HCT116 (cell line): ENCODE data around the gene CASP7. TPM values are rescaled to one million over a fixed set of nuclear protein-coding genes. Genes with fewer than 3 reads are reported as not detected.

Source experiments
- ATAC-seq: fragments of 200-7000 bp; cut with Tn5 transposase; 2 replicates; pipeline ENCODE4 v1.9.1; 2020; ENCODE audit warnings: mild to moderate bottlenecking, moderate library complexity
- BruUV-seq: library from RNA; stranded (reverse); fragments of 400-500 nt; replicated peaks from 2 replicates; lab custom pipeline; 2021; lab: Mats Ljungman, UMichigan
- CTCF ChIA-PET: fragments of 300-600 bp; sonication (Branson Sonifier 250); formaldehyde crosslinking; loops from one replicate; lab custom pipeline; 2021; ENCODE audit warnings: antibody characterized with exemption; lab: Charles Lee
- POLR2A ChIA-PET: fragments of 300-600, 350-600 bp; sonication (Branson Sonifier 250); formaldehyde crosslinking; loops from one replicate; lab custom pipeline; 2021; ENCODE audit warnings: antibody characterized with exemption; lab: Charles Lee
- RAD21 ChIA-PET, 2 experiments: fragments of 300-600 bp; sonication (Branson Sonifier 250); formaldehyde crosslinking; loops; one replicate each; lab custom pipeline; 2023; ENCODE audit warnings: low total read pairs in 2 of 2; ENCODE audit not compliant: uncharacterized antibody in 2 of 2, unreplicated experiment in 2 of 2, low non-redundant PET in 1 of 2; lab: Charles Lee
- DNase-seq: peaks from one replicate; pipeline ENCODE4 v3.0.0-alpha.2; 2010; ENCODE audit warnings: low read depth, low spot score
- H2AFZ ChIP-seq: fragments of 200-600 bp; shearing (Covaris generic), sonication (generic); 2 replicates; pipeline ENCODE4 v1.6.1; 2017; ENCODE audit warnings: low read depth, mixed run types, mixed read lengths, antibody characterized with exemption, low read length; ENCODE audit not compliant: poor library complexity, severe bottlenecking
- H3K27ac ChIP-seq: 2 replicates; pipeline ENCODE4 v1.5.1; 2012; ENCODE audit warnings: low read depth, low read length
- H3K27me3 ChIP-seq: fragments of 200-600 bp; sonication (generic); 2 replicates; pipeline ENCODE4 v1.6.1; 2016; ENCODE audit warnings: mixed run types, low read length, mixed read lengths; ENCODE audit not compliant: insufficient read depth
- H3K36me3 ChIP-seq, 2 experiments: fragments of 200-500 bp in 1 of 2; fragments of 200-600 bp in 1 of 2; sonication (Bioruptor generic) in 1 of 2; sonication (generic) in 1 of 2; 2 replicates each; pipeline versions ENCODE4 v1.5.1 to v1.6.1; 2014 to 2016; ENCODE audit warnings: low read length in 2 of 2, inconsistent platforms in 1 of 2, mixed read lengths in 1 of 2, mixed run types in 1 of 2; ENCODE audit not compliant: insufficient read depth in 2 of 2, control insufficient read depth in 1 of 2
- H3K4me1 ChIP-seq, 2 experiments: fragments of 200-600 bp in 1 of 2; sonication (generic) in 1 of 2; 2 replicates each; pipeline versions ENCODE4 v1.5.1 to v1.6.1; 2012 to 2017; ENCODE audit warnings: low read length in 2 of 2, inconsistent platforms in 1 of 2, mild to moderate bottlenecking in 1 of 2, mixed read lengths in 1 of 2, mixed run types in 1 of 2, moderate library complexity in 1 of 2; ENCODE audit not compliant: insufficient read depth in 2 of 2, control insufficient read depth in 1 of 2
- H3K4me2 ChIP-seq: fragments of 200-600 bp; sonication (generic); 2 replicates; pipeline ENCODE4 v1.6.1; 2017; ENCODE audit warnings: mixed run types, low read length, mixed read lengths
- H3K4me3 ChIP-seq, 2 experiments: fragments of 200-600 bp in 1 of 2; sonication (generic) in 1 of 2; replicated peaks in 1 of 2; 2 replicates each; pipeline ENCODE4 v1.5.1; 2011 to 2016; ENCODE audit warnings: low read length in 2 of 2, control low read depth in 1 of 2, low read depth in 1 of 2, mild to moderate bottlenecking in 1 of 2, mixed read lengths in 1 of 2, mixed run types in 1 of 2
- H3K79me2 ChIP-seq: fragments of 200-600 bp; sonication (generic); 2 replicates; pipeline ENCODE4 v1.6.1; 2017; ENCODE audit warnings: mild to moderate bottlenecking, mixed run types, low read length, moderate library complexity, mixed read lengths; ENCODE audit not compliant: insufficient read depth
- H3K9ac ChIP-seq: fragments of 200-600 bp; sonication (generic); 2 replicates; pipeline ENCODE4 v1.6.1; 2016; ENCODE audit warnings: low read length, mixed read lengths
- H3K9me2 ChIP-seq: fragments of 200-600 bp; sonication (generic), shearing (Covaris generic); 2 replicates; pipeline ENCODE4 v1.6.1; 2017; ENCODE audit warnings: mixed run types, mild to moderate bottlenecking, moderate library complexity; ENCODE audit not compliant: insufficient read depth
- H3K9me3 ChIP-seq, 2 experiments: fragments of 200-500 bp in 1 of 2; fragments of 200-600 bp in 1 of 2; sonication (Bioruptor generic) in 1 of 2; sonication (generic) in 1 of 2; 2 replicates each; pipeline ENCODE4 v1.6.1; 2014 to 2017; ENCODE audit warnings: low read length in 2 of 2, mixed read lengths in 2 of 2, inconsistent platforms in 1 of 2, low read depth in 1 of 2, mild to moderate bottlenecking in 1 of 2, mixed run types in 1 of 2, moderate library complexity in 1 of 2; ENCODE audit not compliant: control insufficient read depth in 1 of 2, insufficient read depth in 1 of 2
- H4K20me1 ChIP-seq: fragments of 200-600 bp; sonication (generic), shearing (Covaris generic); 2 replicates; pipeline ENCODE4 v1.6.1; 2017; ENCODE audit warnings: mixed run types, mild to moderate bottlenecking, moderate library complexity; ENCODE audit not compliant: insufficient read depth
- ATF3 ChIP-seq: IDR thresholded peaks from 2 replicates; pipeline ENCODE4 v1.6.1; 2012
- CBX3 ChIP-seq: IDR thresholded peaks from 2 replicates; pipeline ENCODE4 v1.6.1; 2012; ENCODE audit warnings: low read depth
- EZH2phosphoT487 ChIP-seq: fragments of 200-600 bp; IDR thresholded peaks from 2 replicates; pipeline ENCODE4 v1.6.1; 2018; ENCODE audit warnings: antibody characterized with exemption, borderline replicate concordance
- FOSL1 ChIP-seq: IDR thresholded peaks from 2 replicates; pipeline ENCODE4 v1.6.1; 2012; ENCODE audit warnings: low read depth
- JUND ChIP-seq: IDR thresholded peaks from 2 replicates; pipeline ENCODE4 v1.6.1; 2012
- MAX ChIP-seq: IDR thresholded peaks from 2 replicates; pipeline ENCODE4 v1.6.1; 2012
- POLR2AphosphoS5 ChIP-seq: IDR thresholded peaks from 2 replicates; pipeline ENCODE4 v1.6.1; 2011; ENCODE audit warnings: mild to moderate bottlenecking, low read depth, low read length, moderate library complexity
- SRF ChIP-seq: IDR thresholded peaks from 2 replicates; pipeline ENCODE4 v1.6.1; 2012; ENCODE audit warnings: low read depth
- ZFX ChIP-seq: fragments of 450-650 bp; IDR thresholded peaks from 2 replicates; pipeline ENCODE4 v1.6.1; 2017
- intact Hi-C: fragments of 100-400 bp; cut with micrococcal nuclease; formaldehyde crosslinking; loops from 2 replicates; pipeline ENCODE4 v1.10.0; 2022
- total RNA-seq: library from RNA; stranded (reverse); gene quantifications from one replicate; pipeline ENCODE4 v1.2.1, GENCODE V29; 2021; ENCODE audit not compliant: unreplicated experiment
- TF ChIP-seq, protein P1 (sequence below): IDR thresholded peaks from 2 replicates; pipeline ENCODE4 v1.6.1; 2012; ENCODE audit warnings: low read depth
- TF ChIP-seq, protein P2 (sequence below), 3 experiments: fragments of 200-600 bp in 1 of 3; sonication (generic) in 1 of 3; IDR thresholded peaks in 2 of 3; conservative IDR thresholded peaks in 1 of 3; 2 replicates each; pipeline ENCODE4 v1.5.1; 2012 to 2017; ENCODE audit warnings: low read depth in 2 of 3, low read length in 2 of 3, antibody characterized with exemption in 1 of 3, borderline replicate concordance in 1 of 3, control low read depth in 1 of 3, mild to moderate bottlenecking in 1 of 3, mixed read lengths in 1 of 3, mixed run types in 1 of 3, moderate library complexity in 1 of 3; ENCODE audit not compliant: insufficient read depth in 1 of 3

CASP7 gene
- total RNA-seq, 1 experiment from 2014 or later: 30.5 TPM

DNA sequence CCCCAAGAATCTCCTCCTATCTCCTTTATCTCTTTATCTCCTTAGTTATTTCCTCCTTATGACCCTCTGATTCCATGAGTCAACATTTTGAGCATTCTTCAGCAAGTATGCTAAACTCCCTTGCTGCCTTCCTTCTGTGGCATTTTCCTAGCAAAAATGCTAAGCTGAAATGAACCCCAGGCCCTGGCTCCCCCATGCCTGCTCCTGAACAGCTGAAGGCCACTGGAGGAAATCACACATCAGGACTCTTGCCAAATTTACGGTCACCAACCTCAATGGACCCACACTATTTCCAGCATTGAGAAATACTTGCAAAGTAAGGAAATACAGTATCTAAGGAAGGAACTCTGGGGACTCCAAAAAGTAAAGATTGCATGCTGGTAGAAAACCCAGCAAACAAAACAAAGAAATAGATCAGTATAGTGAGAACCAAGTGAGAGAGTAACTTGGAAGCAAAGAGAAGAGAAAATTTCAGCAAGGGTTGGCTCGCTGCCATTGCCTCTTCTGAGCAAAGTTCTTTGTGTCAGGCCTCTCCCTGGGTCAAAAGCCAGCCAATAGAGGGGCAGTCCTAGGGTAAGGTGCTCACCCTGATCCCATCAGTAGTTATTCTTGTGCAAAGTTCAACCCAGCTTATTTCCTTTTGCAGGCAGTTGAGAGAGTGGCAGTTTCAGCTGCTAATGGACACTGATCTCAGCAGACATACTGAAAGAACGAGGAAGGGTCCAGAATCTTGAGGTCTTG, 66.7 kb downstream of the CASP7 start:
- ChIA-PET RAD21 (no interaction called here), POLR2A (no interaction called here), CTCF (no interaction called here)
- H3K9me2 ChIP-seq: no peaks in the 10 kb centered on the region
- no peak overlapping the region for H3K9ac ChIP-seq
- H3K4me1 ChIP-seq: peaks cover 0 to 4% of the 10 kb centered on the region in 2 experiments; a peak in 1 of 4 replicates
- no peak overlapping the region for H3K4me3 ChIP-seq
- H4K20me1 ChIP-seq: no peaks in the 10 kb centered on the region
- ATAC-seq: no peak
- no peak overlapping the region for H3K4me2 ChIP-seq
- H3K27me3 ChIP-seq: no peaks in the 10 kb centered on the region
- no peaks in the 10 kb centered on the region for H3K79me2 ChIP-seq
- BruUV-seq: no TSS peak
- no peaks in the 10 kb centered on the region for H3K9me3 ChIP-seq
- intact Hi-C loops: no loop called here
- TF ChIP-seq, protein P1, sequence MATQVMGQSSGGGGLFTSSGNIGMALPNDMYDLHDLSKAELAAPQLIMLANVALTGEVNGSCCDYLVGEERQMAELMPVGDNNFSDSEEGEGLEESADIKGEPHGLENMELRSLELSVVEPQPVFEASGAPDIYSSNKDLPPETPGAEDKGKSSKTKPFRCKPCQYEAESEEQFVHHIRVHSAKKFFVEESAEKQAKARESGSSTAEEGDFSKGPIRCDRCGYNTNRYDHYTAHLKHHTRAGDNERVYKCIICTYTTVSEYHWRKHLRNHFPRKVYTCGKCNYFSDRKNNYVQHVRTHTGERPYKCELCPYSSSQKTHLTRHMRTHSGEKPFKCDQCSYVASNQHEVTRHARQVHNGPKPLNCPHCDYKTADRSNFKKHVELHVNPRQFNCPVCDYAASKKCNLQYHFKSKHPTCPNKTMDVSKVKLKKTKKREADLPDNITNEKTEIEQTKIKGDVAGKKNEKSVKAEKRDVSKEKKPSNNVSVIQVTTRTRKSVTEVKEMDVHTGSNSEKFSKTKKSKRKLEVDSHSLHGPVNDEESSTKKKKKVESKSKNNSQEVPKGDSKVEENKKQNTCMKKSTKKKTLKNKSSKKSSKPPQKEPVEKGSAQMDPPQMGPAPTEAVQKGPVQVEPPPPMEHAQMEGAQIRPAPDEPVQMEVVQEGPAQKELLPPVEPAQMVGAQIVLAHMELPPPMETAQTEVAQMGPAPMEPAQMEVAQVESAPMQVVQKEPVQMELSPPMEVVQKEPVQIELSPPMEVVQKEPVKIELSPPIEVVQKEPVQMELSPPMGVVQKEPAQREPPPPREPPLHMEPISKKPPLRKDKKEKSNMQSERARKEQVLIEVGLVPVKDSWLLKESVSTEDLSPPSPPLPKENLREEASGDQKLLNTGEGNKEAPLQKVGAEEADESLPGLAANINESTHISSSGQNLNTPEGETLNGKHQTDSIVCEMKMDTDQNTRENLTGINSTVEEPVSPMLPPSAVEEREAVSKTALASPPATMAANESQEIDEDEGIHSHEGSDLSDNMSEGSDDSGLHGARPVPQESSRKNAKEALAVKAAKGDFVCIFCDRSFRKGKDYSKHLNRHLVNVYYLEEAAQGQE: no peak
- peak; percentile 12; the same call in 1 of the 2 replicates for TF ChIP-seq FOSL1
- no peak for DNase-seq
- no peaks in the 10 kb centered on the region for H3K36me3 ChIP-seq
- no peak overlapping the region for H3K27ac ChIP-seq
- H2AFZ ChIP-seq: no peak overlapping the region

- Histone ChIP-seq H3K4me2 (no peak within 1 kb of the TSS), H3K27me3 (no peaks in the 10 kb centered on the region), H2AFZ (no peak within 1 kb of the TSS), H3K4me1 (no peaks in the 10 kb centered on the region; a peak in 1 of 4 replicates), H3K4me3 (no peak within 1 kb of the TSS), H3K9me2 (no peaks in the 10 kb centered on the region), H3K9ac (no peak within 1 kb of the TSS), H3K36me3 (no peaks in the 10 kb centered on the region), H3K79me2 (no peaks in the 10 kb centered on the region), H3K9me3 (no peaks in the 10 kb centered on the region), H4K20me1 (no peaks in the 10 kb centered on the region), H3K27ac (no peak within 1 kb of the TSS)
- RAD21 ChIA-PET: no interaction called here
- BruUV-seq: no TSS peak
- intact Hi-C loops: no loop called here
- CTCF ChIA-PET: no interaction called here
- DNase-seq (no peak), ATAC-seq (no peak)
- TF ChIP-seq POLR2AphosphoS5: no peak
- no peak for TF ChIP-seq SRF
- TF ChIP-seq ATF3: no peak
- TF ChIP-seq, protein P2, sequence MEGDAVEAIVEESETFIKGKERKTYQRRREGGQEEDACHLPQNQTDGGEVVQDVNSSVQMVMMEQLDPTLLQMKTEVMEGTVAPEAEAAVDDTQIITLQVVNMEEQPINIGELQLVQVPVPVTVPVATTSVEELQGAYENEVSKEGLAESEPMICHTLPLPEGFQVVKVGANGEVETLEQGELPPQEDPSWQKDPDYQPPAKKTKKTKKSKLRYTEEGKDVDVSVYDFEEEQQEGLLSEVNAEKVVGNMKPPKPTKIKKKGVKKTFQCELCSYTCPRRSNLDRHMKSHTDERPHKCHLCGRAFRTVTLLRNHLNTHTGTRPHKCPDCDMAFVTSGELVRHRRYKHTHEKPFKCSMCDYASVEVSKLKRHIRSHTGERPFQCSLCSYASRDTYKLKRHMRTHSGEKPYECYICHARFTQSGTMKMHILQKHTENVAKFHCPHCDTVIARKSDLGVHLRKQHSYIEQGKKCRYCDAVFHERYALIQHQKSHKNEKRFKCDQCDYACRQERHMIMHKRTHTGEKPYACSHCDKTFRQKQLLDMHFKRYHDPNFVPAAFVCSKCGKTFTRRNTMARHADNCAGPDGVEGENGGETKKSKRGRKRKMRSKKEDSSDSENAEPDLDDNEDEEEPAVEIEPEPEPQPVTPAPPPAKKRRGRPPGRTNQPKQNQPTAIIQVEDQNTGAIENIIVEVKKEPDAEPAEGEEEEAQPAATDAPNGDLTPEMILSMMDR (IDR thresholded peaks at IDR 0.05 in 2 of 3, conservative IDR thresholded peaks at IDR 0.05 in 1 of 3; ENCODE audit: borderline replicate concordance in 1 of 3, insufficient read depth in 1 of 3, low read depth in 2 of 3, low read length in 2 of 3): no peak
- no peak for TF ChIP-seq EZH2phosphoT487
- TF ChIP-seq JUND: no peak
- TF ChIP-seq MAX: no peak
- TF ChIP-seq ZFX: no peak
- no peak for TF ChIP-seq CBX3
- POLR2A ChIA-PET: no interaction called here
Observed at GRCh38 chr10:113751181-113751732, 71.5 kb downstream of the CASP7 start, which contains the start of gene PLEKHS1. Gene PLEKHS1, plus strand, starts transcription at chr10:113751682. Its CDS starts 3,596 bp downstream, at chr10:113755278.
